ENCODE measurements around the gene NCLN.
"Not testable (repeated sequence)": the region's sequence is repeated elsewhere in the genome, so short reads cannot be mapped to it uniquely, and the experiment has no call there.

NCLN gene

DNA sequence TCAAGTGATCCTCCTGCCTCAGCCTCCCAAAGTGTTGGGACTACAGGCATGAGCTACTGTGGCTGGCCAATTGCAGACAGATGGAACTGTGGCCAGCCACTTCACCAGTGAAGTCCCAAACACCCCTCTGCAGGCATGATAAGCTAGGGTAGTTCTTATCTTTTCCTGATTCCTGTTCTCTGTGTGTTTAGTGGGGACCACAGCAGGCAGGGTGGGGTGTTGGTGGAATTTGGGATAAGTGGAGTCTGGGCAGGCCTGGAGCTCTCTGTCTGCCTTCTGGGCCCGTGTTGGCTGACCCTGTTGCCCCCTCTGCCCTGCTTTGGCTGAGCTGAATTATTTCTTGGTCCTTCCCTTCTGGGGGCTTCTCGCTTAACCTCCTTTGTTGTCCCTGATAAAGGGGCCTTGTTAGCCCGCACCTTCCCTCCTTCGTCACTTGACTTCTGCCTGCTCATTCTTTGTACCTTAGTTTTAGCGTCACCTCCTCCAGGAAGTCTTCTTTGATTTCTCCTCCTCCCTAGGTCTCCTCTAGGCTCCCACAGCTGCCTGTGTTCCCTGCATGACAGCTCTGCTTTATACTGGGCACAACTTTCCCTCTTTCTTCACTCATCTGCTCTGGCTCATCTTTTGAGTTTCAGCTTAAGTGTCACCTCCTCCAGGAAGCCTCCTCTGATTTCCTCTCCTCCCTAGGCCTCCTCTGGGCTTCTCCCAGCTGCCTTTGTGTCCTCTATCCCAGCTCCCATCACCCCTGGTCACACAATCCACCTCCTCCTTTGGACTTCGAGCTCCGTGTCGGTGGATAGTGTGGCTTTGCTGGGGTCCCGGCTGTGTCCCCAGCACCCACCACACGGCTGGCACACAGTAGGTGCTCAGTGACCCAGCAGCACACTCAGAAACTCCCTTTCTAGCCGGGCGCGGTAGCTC is 1.7 kb upstream of the NCLN start:
- no peak for DNase-seq (ENCODE audit: low read depth, low spot score)

DNA sequence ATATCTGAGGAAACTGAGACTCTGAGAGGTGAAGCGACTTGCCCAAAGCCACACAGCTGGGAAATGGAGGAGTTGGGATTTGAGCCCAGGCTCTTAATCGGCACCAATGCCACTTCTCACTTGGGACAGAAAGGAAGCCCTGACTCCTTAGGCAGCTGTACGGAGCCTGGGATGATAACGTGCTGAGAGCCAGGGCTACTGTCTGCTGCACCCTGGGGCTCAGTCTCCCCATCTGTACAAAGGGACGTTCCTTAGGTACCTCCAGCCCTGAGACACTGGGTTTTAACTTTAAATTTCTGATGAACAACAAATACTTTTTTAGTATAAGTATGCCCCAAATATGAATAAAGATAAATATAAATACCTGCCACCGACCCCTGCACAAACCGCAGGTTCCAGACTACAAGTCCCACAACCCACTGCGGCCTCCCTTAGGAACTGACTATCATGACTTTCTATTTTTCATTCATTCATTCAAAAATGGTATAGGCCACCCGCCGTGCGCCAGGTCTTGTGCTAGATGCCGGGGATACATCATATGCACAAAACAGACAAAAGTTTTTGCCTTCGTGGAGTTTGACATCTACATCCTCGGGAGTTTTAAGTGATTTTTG is 776 bp upstream of the NCLN start:
- no peak for DNase-seq (ENCODE audit: low read depth, low spot score)

DNA sequence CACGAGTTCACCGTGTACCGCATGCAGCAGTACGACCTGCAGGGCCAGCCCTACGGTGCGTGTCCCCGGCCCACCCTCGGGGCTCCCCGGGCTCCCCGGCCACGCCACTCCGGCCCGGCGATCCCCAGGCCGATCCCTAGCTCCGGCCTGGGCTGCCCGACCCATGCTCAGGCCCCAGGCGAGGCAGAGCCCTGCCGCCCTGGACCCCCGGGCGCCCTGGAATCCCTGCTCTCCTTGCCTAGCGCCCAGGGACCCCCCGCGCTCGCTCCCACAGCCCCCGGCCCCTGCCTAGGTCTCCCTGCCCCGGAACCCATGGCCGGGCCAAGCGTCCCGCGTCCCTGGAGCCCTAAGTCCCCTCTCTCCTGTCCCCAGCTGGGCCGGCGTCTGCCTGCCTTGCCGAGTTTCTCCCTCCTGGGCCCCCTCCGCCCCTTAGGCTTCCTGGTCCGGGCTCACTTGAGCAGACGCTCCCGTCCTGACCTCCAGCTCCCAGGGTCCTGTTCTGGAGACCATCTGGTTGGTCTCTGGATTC is 494 bp downstream of the NCLN start:
- DNase-seq (ENCODE audit: low read depth, low spot score): no peak

DNA sequence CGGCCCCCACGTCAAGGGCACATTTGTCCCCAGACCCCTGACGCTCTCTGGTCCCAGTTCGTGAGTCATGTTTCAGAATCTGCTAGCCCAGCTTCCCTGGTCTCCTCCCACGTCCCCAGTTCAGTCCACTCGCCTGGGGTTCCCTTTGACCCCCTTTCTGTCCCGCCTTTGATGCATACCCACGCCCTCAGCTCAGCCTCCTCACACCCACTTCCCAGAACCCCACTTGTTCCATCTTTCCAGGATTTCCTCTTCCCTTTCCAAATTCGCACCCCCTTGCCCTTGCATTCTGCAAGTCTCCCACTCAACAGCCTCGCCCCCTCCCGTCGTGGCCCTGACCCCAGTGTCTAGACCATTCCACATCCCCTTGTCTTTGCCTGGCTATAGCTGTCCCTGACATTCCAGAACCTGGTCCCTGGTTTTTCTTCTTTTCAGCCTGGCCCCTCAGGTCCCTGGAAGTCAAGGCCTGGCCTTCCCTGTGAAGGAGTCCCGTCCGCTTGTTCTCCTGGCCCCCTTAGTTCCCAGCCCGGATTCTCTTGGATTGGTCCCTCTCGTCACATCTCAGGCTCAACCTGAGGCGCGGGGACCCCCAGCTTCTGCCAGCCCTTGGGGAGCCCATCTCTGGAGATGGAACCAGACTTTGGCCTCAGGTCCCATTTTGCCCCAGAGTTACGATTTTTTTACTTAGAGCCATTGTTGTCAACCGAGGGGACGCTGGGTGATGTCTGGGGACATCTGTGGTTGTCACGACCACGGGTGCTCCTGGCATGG is 1.3 kb downstream of the NCLN start:
- no peak for DNase-seq (ENCODE audit: low read depth, low spot score)

DNA sequence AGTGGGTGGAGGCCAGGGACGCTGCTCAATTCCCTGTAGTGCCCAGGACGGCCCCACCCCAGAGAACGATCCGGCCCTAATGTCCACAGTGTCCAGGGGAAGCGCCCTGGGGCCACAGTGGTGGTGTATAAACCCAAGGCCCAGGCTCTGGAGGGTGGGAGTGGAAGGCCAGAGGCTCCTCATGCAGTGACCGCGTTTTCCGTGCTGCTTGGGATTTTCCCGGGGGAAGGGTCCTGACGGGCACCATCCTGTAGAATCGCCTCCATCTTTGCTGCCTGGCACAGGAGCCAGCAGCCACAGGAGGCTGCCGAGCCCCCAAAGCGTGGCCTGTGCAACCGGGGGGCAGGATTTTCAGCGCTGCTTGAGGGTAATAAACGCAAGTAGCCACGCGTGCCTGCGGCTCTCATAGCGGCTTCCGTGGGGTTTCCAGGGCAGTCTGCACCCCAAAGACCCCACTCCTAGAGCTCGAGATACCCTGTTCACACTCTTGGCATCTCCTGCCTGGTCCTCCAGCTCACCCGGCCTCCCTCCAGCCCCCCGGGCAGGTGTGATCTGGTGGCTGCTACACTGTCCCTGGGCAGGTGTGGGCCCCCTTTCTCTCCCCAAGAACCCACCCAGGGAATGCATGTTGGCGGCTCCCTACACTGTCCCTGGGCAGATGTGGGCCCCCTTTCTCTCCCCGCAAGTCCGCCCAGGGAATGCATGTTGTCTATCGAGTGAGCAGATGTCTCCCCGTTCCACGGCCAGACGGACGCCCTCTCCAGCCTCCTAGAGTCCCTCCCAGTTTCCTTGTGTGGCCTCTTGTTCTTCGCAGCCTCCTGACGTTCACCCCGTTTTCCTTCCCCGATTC is 2.2 kb downstream of the NCLN start:
- DNase-seq (ENCODE audit: low read depth, low spot score): no peak

- no peak for DNase-seq (ENCODE audit: low read depth, low spot score)
Measured at GRCh38 chr19:3188627-3189596, 3.2 kb downstream of the NCLN start.

GRCh38 chr19:3189702-3190469 is 4.2 kb downstream of the NCLN start:
- DNase-seq (ENCODE audit: low read depth, low spot score): no peak

GRCh38 chr19:3190470-3190770 is 4.7 kb downstream of the NCLN start:
- no peak for DNase-seq (ENCODE audit: low read depth, low spot score)

DNA sequence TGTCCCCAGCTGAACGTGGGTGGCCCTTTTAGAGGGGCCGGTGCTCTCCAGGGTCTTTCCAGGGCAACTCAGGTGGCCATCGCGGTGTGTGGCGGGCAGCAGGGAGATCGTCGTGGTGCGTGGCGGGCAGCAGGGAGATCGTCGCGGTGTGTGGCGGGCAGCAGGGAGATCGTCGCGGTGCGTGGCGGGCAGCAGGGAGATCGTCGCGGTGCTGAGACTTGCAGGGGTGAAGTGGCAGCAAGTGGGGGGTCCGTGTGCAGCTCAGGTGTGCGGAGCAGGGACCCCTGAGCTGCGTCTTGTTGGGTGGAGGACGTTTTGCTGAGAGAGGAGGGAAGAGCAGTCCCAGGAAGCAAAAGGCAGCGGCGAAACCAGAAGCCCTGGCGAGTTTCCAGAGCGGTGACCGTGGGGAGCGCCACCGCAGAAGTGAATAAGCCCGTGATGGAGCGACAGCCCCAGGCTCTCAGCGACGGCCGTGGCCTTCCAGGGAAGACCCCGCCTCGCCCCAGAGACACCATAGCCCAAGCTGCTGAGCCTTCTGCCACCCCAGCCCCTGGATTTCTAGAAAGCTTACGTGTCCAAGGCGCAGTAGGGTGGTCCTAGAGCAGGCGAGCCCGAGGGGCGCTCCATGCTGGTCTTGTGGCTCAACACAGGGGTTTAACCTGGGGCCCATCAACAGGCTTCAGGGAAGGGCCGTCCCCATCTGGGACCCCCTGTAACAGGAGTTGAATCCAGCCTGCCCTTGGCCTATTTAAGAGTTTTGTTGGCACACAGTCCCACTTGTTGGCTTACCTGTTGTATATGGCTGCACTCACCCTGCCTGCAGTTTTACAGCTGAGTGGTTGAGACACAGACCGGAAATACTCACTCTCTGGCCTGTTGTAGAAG is 5.4 kb downstream of the NCLN start:
- DNase-seq (ENCODE audit: low read depth, low spot score): no peak

GRCh38 chr19:3191806-3192104 is 6.0 kb downstream of the NCLN start:
- DNase-seq (ENCODE audit: low read depth, low spot score): not testable (repeated sequence)

DNA sequence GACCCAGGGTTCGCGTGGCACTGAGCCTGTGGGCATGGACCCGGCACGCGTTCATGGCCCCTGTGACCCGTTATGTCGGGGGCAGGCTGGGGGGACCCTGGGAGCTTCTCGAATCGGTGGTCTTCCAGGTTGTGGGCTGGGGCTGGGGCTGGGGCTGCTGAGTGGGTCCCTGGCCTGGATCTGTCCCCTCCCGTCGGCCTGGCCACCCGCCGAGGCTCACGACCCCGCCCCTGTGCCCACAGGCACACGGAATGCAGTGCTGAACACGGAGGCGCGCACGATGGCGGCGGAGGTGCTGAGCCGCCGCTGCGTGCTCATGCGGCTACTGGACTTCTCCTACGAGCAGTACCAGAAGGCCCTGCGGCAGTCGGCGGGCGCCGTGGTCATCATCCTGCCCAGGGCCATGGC is 6.5 kb downstream of the NCLN start:
- no peak for DNase-seq (ENCODE audit: low read depth, low spot score)

- DNase-seq (ENCODE audit: low read depth, low spot score): no peak
Measured at GRCh38 chr19:3192684-3193083, 7.0 kb downstream of the NCLN start.

- DNase-seq (ENCODE audit: low read depth, low spot score): no peak
Measured at GRCh38 chr19:3193256-3194105, 7.8 kb downstream of the NCLN start.

DNA sequence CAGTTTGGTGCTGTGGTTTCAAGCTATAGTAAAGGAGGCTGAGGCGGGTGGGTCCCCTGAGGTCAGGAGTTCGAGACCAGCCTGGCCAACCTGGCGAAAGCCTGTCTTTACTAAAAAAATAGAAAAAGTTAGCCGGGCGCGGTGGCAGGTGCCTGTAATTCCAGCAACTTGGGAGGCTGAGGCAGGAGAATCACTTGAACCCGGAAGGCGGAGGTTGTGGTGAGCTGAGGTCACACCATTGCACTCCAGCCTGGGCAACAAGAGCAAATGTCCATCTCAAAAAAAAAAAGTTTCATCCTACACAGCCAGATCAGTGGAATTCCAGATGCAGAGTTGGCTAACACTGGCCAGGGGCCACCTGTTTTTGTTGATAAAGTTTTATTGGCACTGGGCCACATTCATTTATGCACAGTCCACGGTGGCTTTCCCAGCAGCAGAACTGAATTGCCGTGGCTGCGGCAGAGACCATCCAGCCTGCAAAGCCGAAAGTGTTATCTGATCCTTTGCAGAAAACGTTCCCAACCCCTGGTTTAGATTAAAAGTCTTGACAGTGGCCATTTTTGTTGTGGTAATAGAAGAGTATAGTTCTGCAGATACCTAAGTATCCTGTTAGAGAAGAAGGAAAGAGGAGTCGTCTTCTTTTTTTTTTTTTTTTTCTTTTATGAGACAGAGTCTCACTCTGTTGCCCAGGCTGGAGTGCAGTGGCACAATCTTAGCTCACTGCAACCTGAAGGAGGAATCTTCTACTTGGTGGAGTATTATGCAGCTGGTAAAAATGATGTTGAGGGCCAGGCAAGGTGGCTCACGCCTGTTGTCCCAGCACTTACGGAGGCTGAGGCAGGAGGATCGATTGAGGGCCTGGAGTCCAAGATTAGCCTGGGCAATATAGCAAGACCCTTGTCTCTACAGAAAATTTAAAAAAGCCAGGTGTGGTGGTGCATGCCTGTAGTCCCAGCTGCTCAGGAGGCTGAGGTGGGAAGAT is 8.7 kb downstream of the NCLN start:
- DNase-seq (ENCODE audit: low read depth, low spot score): no peak

GRCh38 chr19:3196064-3196932 is 10.6 kb downstream of the NCLN start:
- DNase-seq (ENCODE audit: low read depth, low spot score): no peak

- no peak for DNase-seq (ENCODE audit: low read depth, low spot score)
Measured at GRCh38 chr19:3196933-3197205, 11.1 kb downstream of the NCLN start.

All from ELF-1 (cell line).